Lung microvascular endothelial cell (primary cell): ENCODE data around the gene PRTG. TPM values are rescaled to one million over a fixed set of nuclear protein-coding genes. Genes with fewer than 3 reads are reported as not detected.
"Not testable (repeated sequence)": the region's sequence is repeated elsewhere in the genome, so short reads cannot be mapped to it uniquely, and the experiment has no call there.

ENCODE experiments used
- DNase-seq, 2 donors: peaks; one replicate each; pipeline versions ENCODE4 v3.0.0 to v3.0.0-alpha.2; 2010; ENCODE audit warnings: low read depth in 2 of 2
- total RNA-seq: library from RNA; depleted of rRNA; stranded (reverse); fragments of >200 nt; gene quantifications from 2 replicates; pipeline ENCODE4 v1.2.1, GENCODE V29; 2014

The PRTG gene
- total RNA-seq, 1 donor from 2014 or later = 0.40 TPM

GRCh38 chr15:55742498-55742926 is 440 bp downstream of the PRTG start:
- DNase-seq = peak; percentile 35 to 37

- DNase-seq = peak; percentile 7 to 13
Observed at GRCh38 chr15:55741833-55742497, 987 bp downstream of the PRTG start.

- no peak for DNase-seq
Observed at GRCh38 chr15:55740981-55741832, 1.7 kb downstream of the PRTG start.

DNA sequence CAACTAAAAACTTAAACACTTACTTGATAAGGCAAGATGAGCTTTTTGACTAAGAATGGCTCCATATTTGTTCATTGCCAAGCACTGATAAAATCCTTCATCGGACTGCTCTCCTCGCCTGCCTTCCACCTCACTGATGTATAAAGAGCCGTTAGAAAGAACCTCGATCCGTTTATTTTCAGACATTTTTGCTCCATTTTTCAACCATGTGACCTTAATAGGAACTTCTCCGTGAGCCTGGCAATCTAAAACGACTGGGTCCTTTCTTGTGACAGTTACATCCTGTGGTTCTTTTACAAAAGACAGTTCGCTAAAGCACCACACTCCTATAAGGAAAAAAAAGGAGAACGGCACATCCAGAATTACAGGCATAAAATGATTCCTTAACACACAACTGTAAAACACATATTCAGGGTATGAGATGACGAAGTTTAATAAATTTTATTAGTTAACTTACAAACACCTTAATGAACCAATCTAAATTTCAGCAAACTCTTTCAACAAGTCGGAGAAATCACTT is 2.5 kb downstream of the PRTG start:
- no peak for DNase-seq

GRCh38 chr15:55739641-55740040 is 3.3 kb downstream of the PRTG start:
- DNase-seq = no peak

DNA sequence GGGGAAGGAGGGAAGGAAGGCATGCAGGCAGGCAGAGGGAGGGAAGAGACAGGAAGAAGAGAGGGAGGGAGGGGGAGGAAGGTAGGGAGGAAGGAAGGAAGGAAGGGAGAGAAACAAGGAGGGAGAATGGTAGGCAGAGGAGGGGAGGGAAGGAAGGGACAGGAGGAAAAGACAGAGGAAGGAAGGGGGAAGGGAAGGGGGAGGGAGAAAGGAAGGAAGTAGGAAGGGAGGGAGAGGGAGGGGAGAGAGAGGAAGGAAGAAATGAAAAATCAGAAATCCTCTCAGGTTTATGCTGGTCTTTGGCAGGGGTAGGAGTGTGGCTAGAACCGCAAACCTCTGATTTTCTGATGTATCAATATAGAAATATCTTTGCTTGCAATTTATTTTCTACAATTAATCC is 4.2 kb downstream of the PRTG start:
- no peak for DNase-seq

GRCh38 chr15:55737373-55737772 is 5.6 kb downstream of the PRTG start:
- peak in 1 of 2 donors; percentile 56 for DNase-seq

DNA sequence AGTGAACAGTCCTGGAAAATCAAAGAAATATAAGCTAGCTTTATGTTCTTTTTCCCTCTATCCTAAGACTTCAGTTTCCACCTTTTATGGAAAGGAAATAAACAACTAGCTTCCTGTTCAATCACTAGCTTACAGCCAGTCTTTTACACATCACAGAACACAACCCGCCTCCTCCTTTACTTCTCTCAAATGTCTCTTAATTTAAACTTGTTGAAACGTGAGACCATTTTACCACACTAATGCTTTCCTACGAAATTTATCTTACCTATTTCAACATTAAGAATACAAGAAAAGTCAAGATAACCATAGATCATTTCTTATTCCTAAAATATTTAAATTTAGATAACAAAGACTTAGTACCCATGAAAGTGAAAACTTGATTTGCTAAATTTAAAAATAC is 6.2 kb downstream of the PRTG start:
- no peak for DNase-seq

DNA sequence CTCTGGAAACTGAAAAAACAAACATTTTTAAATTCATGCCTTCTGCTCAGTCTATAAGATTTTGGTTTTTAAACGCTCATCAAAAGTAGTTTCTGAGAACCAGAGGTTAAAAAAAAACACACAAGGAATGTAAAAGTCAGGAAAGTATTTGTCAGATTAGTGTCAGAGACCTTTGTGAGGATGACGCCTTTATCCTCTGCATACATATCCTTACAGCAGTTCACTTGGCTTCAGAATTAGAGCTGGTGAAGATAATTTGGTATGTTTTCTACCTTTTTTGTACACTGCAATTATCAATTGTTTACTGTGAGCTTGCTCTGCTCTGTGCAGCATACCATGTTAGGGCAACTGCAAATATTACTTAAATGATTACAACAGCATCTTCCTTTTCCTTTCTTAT is 8.3 kb downstream of the PRTG start:
- no peak for DNase-seq

- DNase-seq = not testable (repeated sequence)
Observed at GRCh38 chr15:55733461-55733860, 9.5 kb downstream of the PRTG start.

DNA sequence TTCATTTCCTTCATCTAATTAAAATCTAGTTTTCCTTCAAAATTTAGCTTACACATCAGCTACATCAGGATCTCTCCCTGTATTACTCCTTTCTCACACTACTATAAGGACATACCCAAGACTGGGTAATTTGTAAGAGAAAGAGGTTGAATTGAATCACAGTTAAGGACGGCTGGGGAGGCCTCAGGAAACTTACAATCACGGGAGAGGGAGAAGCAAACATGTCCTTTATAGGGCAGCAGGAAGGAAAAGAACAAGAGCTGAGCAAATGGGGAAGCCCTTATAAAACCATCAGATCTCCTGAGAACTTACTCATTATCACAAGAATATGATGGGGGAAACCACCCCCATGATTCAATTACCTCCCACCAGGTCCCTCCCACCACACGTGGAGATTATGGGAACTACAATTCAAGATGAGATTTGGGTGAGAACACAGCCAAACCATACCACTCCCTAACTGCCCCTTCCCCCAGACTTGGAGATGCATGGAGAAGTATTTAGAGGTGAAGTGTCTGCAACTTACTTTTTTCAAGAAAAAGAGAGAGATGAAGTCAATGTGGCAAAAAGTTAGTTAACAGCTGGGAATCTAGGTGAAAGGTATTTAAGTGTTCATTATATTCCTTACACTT is 21.3 kb downstream of the PRTG start:
- no peak for DNase-seq

DNA sequence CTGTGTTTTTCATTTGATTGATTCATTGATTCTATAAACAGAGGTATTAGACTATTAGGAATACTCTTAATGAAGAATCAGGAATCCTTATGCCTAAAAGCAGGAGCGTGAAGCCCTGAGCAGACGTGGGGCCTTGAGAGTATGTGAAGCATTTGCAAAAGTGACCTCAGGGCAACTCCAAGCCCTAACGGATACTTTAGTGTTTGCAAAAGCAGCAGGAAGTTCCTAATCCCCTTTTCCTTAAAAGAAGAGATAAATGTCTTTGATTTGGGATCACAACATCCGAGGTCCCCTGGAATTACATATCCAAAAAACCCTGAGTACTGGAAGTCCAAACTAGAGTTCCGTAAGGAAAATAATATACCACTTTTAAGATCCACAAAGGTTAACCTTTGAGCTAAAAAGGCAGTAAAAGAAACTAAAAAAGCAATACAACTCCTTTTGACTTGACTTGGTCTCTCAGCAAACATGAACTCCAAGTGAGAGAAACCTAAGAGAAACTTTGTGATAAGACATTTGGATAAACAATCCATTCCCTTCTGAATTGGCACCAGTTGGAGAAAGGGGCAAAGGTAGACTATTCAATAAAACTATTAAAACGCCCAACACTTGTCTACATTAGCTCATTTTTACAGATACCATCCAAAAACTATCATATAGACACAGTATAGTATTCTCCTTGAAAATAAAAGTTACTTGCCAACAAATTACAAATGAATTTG is 27.4 kb downstream of the PRTG start:
- DNase-seq = no peak

DNA sequence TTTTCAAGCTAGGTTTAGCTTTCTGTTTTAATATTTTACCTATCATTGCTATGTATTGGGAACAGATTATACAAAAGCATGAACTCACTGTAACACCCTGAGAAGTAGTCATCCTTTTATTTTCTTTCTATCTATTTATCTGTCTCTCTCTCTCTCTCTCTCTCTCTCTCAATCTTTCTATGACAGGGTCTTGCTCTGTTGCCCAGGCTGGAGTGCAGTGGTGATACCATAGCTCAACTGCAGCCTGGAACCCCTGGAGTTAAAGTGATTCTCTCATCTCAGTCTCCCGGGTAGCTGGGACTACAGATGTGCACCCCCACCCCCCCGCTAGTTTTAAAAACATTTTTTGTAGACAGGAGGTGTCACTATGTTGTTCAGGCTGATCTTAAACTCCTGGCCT is 28.9 kb downstream of the PRTG start:
- DNase-seq = no peak

DNA sequence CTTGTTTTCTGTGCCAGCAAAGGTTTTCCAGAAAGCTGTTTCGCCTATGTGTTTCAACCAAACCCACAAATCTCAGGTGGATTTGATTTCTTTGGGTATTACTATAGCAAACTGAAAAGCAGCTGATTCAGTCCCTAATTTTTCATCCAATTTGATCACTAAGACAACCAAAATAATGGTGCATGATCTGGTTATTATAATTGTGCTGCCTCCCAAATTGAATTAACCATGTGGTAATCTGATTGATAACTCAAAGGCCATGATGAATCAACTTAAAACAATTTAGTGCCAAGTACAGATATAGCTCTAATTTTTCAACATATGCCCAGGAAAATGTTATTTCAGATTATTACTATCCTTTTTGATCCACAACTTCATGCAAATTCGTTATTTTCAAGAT is 30.6 kb downstream of the PRTG start:
- no peak for DNase-seq

- no peak for DNase-seq
Observed at GRCh38 chr15:55710286-55710685, 32.7 kb downstream of the PRTG start.

DNA sequence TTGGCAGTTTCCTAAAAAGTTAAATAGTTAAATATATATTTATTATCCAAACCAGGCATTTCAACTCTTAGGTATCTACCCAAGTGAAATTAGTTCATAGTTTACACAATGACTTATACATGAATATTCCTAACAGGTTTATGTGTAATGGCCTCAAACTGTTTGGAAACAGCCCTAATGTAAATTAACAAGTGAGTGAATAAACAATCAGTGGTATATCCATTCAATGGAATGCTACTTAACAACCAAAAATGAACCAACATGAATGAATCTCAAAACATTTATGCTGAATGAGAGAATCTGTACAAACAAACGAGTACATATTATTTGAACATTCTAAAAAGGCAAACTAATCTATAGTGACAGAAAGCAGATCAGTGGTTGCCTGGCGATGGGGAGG is 33.5 kb downstream of the PRTG start:
- DNase-seq = no peak

- no peak for DNase-seq
Observed at GRCh38 chr15:55708720-55709119, 34.2 kb downstream of the PRTG start.

GRCh38 chr15:55707951-55708350 is 35.0 kb downstream of the PRTG start:
- DNase-seq = no peak

DNA sequence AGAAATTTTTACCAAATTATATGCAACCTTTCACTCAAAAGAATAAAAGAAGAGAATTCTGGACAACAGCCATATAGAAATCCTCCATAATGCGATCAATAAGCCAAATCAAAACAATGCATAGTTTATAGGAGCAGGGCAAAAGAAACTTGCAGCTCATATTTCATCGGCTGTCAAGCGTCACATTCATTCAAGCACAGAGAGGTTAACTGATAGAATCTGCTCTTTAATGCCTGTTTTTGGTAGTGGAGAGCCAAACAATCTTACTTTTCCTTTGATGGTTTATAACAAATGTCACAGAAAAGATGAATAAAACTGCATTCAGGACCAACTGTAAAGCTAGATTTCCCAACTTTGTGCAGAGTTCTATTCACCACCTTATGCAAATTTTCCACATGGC is 35.4 kb downstream of the PRTG start:
- no peak for DNase-seq

- DNase-seq = no peak
Observed at GRCh38 chr15:55703873-55704301, 39.1 kb downstream of the PRTG start.

DNA sequence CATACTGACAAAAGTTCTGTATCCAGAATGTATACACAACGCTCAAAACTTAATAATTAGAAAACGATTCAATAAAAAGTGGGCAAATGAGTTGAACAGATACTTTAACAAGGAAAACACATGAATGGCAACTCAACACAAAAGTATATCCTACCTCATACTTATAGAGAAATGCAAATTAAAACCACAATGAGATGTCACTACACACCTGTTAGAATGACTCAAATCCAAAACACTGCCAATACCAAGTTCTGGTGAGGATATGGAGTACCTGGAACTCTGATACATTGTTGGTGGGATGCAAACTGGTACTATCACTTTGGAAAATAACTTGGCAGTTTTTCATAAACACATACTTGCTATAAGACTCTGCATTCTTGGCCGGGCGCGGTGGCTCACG is 42.1 kb downstream of the PRTG start:
- DNase-seq = no peak

DNA sequence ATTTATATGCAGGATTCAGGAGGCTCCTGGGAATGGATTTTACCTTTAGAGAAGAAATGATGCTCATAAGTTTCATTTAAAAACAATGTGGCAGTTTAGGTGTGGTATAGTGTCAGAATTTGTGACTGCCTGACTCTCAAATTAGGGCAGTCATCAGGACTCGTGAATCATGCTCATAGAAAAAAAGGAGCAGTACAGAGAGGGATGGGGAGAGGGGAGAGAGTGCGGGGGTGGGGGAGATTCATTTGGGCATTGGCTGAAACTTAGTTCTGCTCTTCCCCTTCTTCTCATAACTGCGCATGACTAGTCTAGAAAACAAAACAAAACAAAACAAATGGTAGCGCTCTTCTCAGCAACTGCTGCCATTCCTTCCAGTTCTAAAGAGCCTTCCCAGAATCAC is 44.3 kb downstream of the PRTG start:
- DNase-seq = no peak
